ENCODE data around the gene MYOCD.

Gene MYOCD

GRCh38 chr17:12680993-12681392 lies 15.3 kb downstream of the MYOCD start:
- TF ChIP-seq L3MBTL2 (conservative IDR thresholded peaks at IDR 0.05) (no peak), NFRKB (IDR thresholded peaks at IDR 0.05) (no peak), SUZ12 (IDR thresholded peaks at IDR 0.05) (no peak), TARDBP (IDR thresholded peaks at IDR 0.05) (no peak), LEF1 (IDR thresholded peaks at IDR 0.05; ENCODE audit: borderline replicate concordance) (no peak), ARNT (IDR thresholded peaks at IDR 0.05) (no peak), SP1 (IDR thresholded peaks at IDR 0.05) (no peak), PKNOX1 (IDR thresholded peaks at IDR 0.05) (no peak), ELF4 (IDR thresholded peaks at IDR 0.05) (no peak), FOXA1 (IDR thresholded peaks at IDR 0.05) (no peak), FOXM1 (IDR thresholded peaks at IDR 0.05; ENCODE audit: borderline replicate concordance) (no peak), CTBP1 (IDR thresholded peaks at IDR 0.05; ENCODE audit: borderline replicate concordance) (no peak), HDGF (IDR thresholded peaks at IDR 0.05; ENCODE audit: borderline replicate concordance) (no peak)
- ChIA-PET CTCF (no interaction called here), POLR2A (no interaction called here)
- DNase-seq (ENCODE audit: extremely low spot score) = no peak

- TF ChIP-seq CTBP1 (IDR thresholded peaks at IDR 0.05; ENCODE audit: borderline replicate concordance) (no peak), BHLHE40 (IDR thresholded peaks at IDR 0.05; ENCODE audit: borderline replicate concordance) (no peak), HDGF (IDR thresholded peaks at IDR 0.05; ENCODE audit: borderline replicate concordance) (no peak), NFRKB (IDR thresholded peaks at IDR 0.05) (no peak), TARDBP (IDR thresholded peaks at IDR 0.05) (no peak), SUZ12 (IDR thresholded peaks at IDR 0.05) (no peak)
- ChIA-PET CTCF (no interaction called here), POLR2A (no interaction called here)
- no peak for DNase-seq (ENCODE audit: extremely low spot score)
These were observed 17.6 kb downstream of the MYOCD start for GRCh38 chr17:12683299-12683698.

- POLR2A ChIA-PET = no interaction called here
- CTCF ChIA-PET = no interaction called here
- TF ChIP-seq FOXA1 (IDR thresholded peaks at IDR 0.05) = no peak
- no peak for TF ChIP-seq FOXM1 (IDR thresholded peaks at IDR 0.05; ENCODE audit: borderline replicate concordance)
- no peak for TF ChIP-seq TARDBP (IDR thresholded peaks at IDR 0.05)
- TF ChIP-seq ELF4 (IDR thresholded peaks at IDR 0.05) = no peak
- no peak for TF ChIP-seq L3MBTL2 (conservative IDR thresholded peaks at IDR 0.05)
- TF ChIP-seq HDGF (IDR thresholded peaks at IDR 0.05; ENCODE audit: borderline replicate concordance) = no peak
- no peak for TF ChIP-seq CTBP1 (IDR thresholded peaks at IDR 0.05; ENCODE audit: borderline replicate concordance)
- TF ChIP-seq NFRKB (IDR thresholded peaks at IDR 0.05) = no peak
- TF ChIP-seq ARNT (IDR thresholded peaks at IDR 0.05) = no peak
- no peak for TF ChIP-seq SUZ12 (IDR thresholded peaks at IDR 0.05)
- no peak for TF ChIP-seq FOXK2 (IDR thresholded peaks at IDR 0.05)
- no peak for TF ChIP-seq PKNOX1 (IDR thresholded peaks at IDR 0.05)
- no peak for TF ChIP-seq LEF1 (IDR thresholded peaks at IDR 0.05; ENCODE audit: borderline replicate concordance)
- no peak for TF ChIP-seq ZNF384 (IDR thresholded peaks at IDR 0.05)
- no peak for TF ChIP-seq BHLHE40 (IDR thresholded peaks at IDR 0.05; ENCODE audit: borderline replicate concordance)
- no peak for TF ChIP-seq SP1 (IDR thresholded peaks at IDR 0.05)
- DNase-seq (ENCODE audit: extremely low spot score) = no peak
These were observed 20.8 kb downstream of the MYOCD start for GRCh38 chr17:12686486-12686885.

GRCh38 chr17:12688382-12688781 lies 22.7 kb downstream of the MYOCD start:
- ChIA-PET CTCF (no interaction called here), POLR2A (no interaction called here)
- no peak for DNase-seq (ENCODE audit: extremely low spot score)
- TF ChIP-seq NFRKB (IDR thresholded peaks at IDR 0.05) (no peak), ZNF384 (IDR thresholded peaks at IDR 0.05) (no peak), PKNOX1 (IDR thresholded peaks at IDR 0.05) (no peak), SP1 (IDR thresholded peaks at IDR 0.05) (no peak), FOXK2 (IDR thresholded peaks at IDR 0.05) (no peak), ARNT (IDR thresholded peaks at IDR 0.05) (no peak), FOXM1 (IDR thresholded peaks at IDR 0.05; ENCODE audit: borderline replicate concordance) (no peak), LEF1 (IDR thresholded peaks at IDR 0.05; ENCODE audit: borderline replicate concordance) (no peak), ELF4 (IDR thresholded peaks at IDR 0.05) (no peak), FOXA1 (IDR thresholded peaks at IDR 0.05) (no peak), BHLHE40 (IDR thresholded peaks at IDR 0.05; ENCODE audit: borderline replicate concordance) (no peak), TARDBP (IDR thresholded peaks at IDR 0.05) (no peak), SUZ12 (IDR thresholded peaks at IDR 0.05) (no peak)

GRCh38 chr17:12691173-12691572 lies 25.5 kb downstream of the MYOCD start:
- CTCF ChIA-PET = no interaction called here
- POLR2A ChIA-PET = no interaction called here
- TF ChIP-seq FOXK2 (IDR thresholded peaks at IDR 0.05) (no peak), ARNT (IDR thresholded peaks at IDR 0.05) (no peak), LEF1 (IDR thresholded peaks at IDR 0.05; ENCODE audit: borderline replicate concordance) (no peak), NFRKB (IDR thresholded peaks at IDR 0.05) (no peak), TARDBP (IDR thresholded peaks at IDR 0.05) (no peak), SP1 (IDR thresholded peaks at IDR 0.05) (no peak), HDGF (IDR thresholded peaks at IDR 0.05; ENCODE audit: borderline replicate concordance) (no peak), ELF4 (IDR thresholded peaks at IDR 0.05) (no peak), FOXA1 (IDR thresholded peaks at IDR 0.05) (no peak), CTBP1 (IDR thresholded peaks at IDR 0.05; ENCODE audit: borderline replicate concordance) (no peak), L3MBTL2 (conservative IDR thresholded peaks at IDR 0.05) (no peak)
- no peak for DNase-seq (ENCODE audit: extremely low spot score)

GRCh38 chr17:12693640-12694039 lies 27.9 kb downstream of the MYOCD start:
- no peak for DNase-seq (ENCODE audit: extremely low spot score)
- CTCF ChIA-PET = no interaction called here
- TF ChIP-seq FOXK2 (IDR thresholded peaks at IDR 0.05) = no peak
- no peak for TF ChIP-seq PKNOX1 (IDR thresholded peaks at IDR 0.05)
- TF ChIP-seq BHLHE40 (IDR thresholded peaks at IDR 0.05; ENCODE audit: borderline replicate concordance) = no peak
- TF ChIP-seq FOXA1 (IDR thresholded peaks at IDR 0.05) = no peak
- TF ChIP-seq TARDBP (IDR thresholded peaks at IDR 0.05) = no peak
- TF ChIP-seq ARNT (IDR thresholded peaks at IDR 0.05) = no peak
- TF ChIP-seq NFRKB (IDR thresholded peaks at IDR 0.05) = no peak
- no peak for TF ChIP-seq FOXM1 (IDR thresholded peaks at IDR 0.05; ENCODE audit: borderline replicate concordance)
- TF ChIP-seq SUZ12 (IDR thresholded peaks at IDR 0.05) = no peak
- no peak for TF ChIP-seq LEF1 (IDR thresholded peaks at IDR 0.05; ENCODE audit: borderline replicate concordance)
- no peak for TF ChIP-seq HDGF (IDR thresholded peaks at IDR 0.05; ENCODE audit: borderline replicate concordance)
- TF ChIP-seq SP1 (IDR thresholded peaks at IDR 0.05) = no peak
- TF ChIP-seq ELF4 (IDR thresholded peaks at IDR 0.05) = no peak
- no peak for TF ChIP-seq CTBP1 (IDR thresholded peaks at IDR 0.05; ENCODE audit: borderline replicate concordance)
- TF ChIP-seq ZNF384 (IDR thresholded peaks at IDR 0.05) = no peak
- TF ChIP-seq L3MBTL2 (conservative IDR thresholded peaks at IDR 0.05) = no peak
- POLR2A ChIA-PET = no interaction called here
